GM06990 (cell line): ENCODE data around the gene C12orf57.
"Not testable (repeated sequence)": the region's sequence is repeated elsewhere in the genome, so short reads cannot be mapped to it uniquely, and the experiment has no call there.

Experiments
- DNase-seq: peaks from one replicate; pipeline ENCODE4 v3.0.0-alpha.2; 2011; ENCODE audit not compliant: insufficient read length; ENCODE audit errors: extremely low read depth
- H3K27me3 ChIP-seq: replicated peaks from 2 replicates; pipeline ENCODE4 v1.6.0; 2011; ENCODE audit warnings: low read length; ENCODE audit not compliant: control insufficient read depth, insufficient read depth
- H3K36me3 ChIP-seq: 2 replicates; pipeline ENCODE4 v1.5.1; 2011; ENCODE audit warnings: low read length; ENCODE audit not compliant: control insufficient read depth, insufficient read depth
- H3K4me3 ChIP-seq: replicated peaks from 2 replicates; pipeline ENCODE4 v1.5.1; 2011; ENCODE audit warnings: low read depth, mild to moderate bottlenecking, control low read depth, low read length
- TF ChIP-seq, protein P1 (sequence below): IDR thresholded peaks from 2 replicates; pipeline ENCODE4 v1.5.1; 2011; ENCODE audit warnings: low read length, control low read depth, mild to moderate bottlenecking, inconsistent platforms; ENCODE audit not compliant: insufficient read depth, poor library complexity, severe bottlenecking

The C12orf57 gene

GRCh38 chr12:6902448-6902847, 41.4 kb upstream of the C12orf57 start:
- Histone ChIP-seq H3K36me3 (no peaks in the 10 kb centered on the region), H3K27me3 (no peaks in the 10 kb centered on the region), H3K4me3 (no peak overlapping the region)
- DNase-seq = no peak
- TF ChIP-seq, protein P1, sequence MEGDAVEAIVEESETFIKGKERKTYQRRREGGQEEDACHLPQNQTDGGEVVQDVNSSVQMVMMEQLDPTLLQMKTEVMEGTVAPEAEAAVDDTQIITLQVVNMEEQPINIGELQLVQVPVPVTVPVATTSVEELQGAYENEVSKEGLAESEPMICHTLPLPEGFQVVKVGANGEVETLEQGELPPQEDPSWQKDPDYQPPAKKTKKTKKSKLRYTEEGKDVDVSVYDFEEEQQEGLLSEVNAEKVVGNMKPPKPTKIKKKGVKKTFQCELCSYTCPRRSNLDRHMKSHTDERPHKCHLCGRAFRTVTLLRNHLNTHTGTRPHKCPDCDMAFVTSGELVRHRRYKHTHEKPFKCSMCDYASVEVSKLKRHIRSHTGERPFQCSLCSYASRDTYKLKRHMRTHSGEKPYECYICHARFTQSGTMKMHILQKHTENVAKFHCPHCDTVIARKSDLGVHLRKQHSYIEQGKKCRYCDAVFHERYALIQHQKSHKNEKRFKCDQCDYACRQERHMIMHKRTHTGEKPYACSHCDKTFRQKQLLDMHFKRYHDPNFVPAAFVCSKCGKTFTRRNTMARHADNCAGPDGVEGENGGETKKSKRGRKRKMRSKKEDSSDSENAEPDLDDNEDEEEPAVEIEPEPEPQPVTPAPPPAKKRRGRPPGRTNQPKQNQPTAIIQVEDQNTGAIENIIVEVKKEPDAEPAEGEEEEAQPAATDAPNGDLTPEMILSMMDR = no peak

- DNase-seq = no peak
- H3K4me3 ChIP-seq = no peak overlapping the region
- no peaks in the 10 kb centered on the region for H3K36me3 ChIP-seq
- no peaks in the 10 kb centered on the region for H3K27me3 ChIP-seq
- TF ChIP-seq, protein P1 = no peak
Observed at GRCh38 chr12:6903722-6904121, 40.1 kb upstream of the C12orf57 start.

- Histone ChIP-seq H3K27me3 (no peaks in the 10 kb centered on the region), H3K4me3 (peak within 1 kb of the TSS; percentile 74), H3K36me3 (no peaks in the 10 kb centered on the region)
- peak; percentile 94 for DNase-seq
- TF ChIP-seq, protein P1 = no peak
Observed at GRCh38 chr12:6904280-6905276, 39.2 kb upstream of the C12orf57 start, which contains the start of gene LRRC23. Gene LRRC23, plus strand, starts transcription at chr12:6904822. Its CDS starts 812 bp downstream, at chr12:6905634.

GRCh38 chr12:6905414-6906040, 38.3 kb upstream of the C12orf57 start:
- DNase-seq = no peak
- peak overlapping the region; percentile 74; the same call in 1 of the 2 replicates for H3K4me3 ChIP-seq
- no peaks in the 10 kb centered on the region for H3K27me3 ChIP-seq
- H3K36me3 ChIP-seq = no peaks in the 10 kb centered on the region
- TF ChIP-seq, protein P1 = no peak

- H3K4me3 ChIP-seq, H3K27me3 ChIP-seq, DNase-seq, H3K36me3 ChIP-seq: not testable (repeated sequence)
Observed at GRCh38 chr12:6908141-6908540, 35.7 kb upstream of the C12orf57 start.

- no peaks in the 10 kb centered on the region for H3K36me3 ChIP-seq
- H3K4me3 ChIP-seq = no peak overlapping the region
- TF ChIP-seq, protein P1 = no peak
- DNase-seq = no peak
- no peaks in the 10 kb centered on the region for H3K27me3 ChIP-seq
Observed at GRCh38 chr12:6909421-6910145, 34.2 kb upstream of the C12orf57 start.
